Keratinocyte (primary cell): ENCODE data around the gene ASB13. TPM values are rescaled to one million over a fixed set of nuclear protein-coding genes. Genes with fewer than 3 reads are reported as not detected.

ENCODE experiments used
- DNase-seq: peaks from one replicate; pipeline ENCODE4 v3.0.0-alpha.2; 2011; ENCODE audit warnings: low read depth, missing footprints, low spot score
- FAIRE-seq: peaks from 2 replicates; lab custom pipeline; 2011; peaks lifted over from hg19 to GRCh38; lab: Jason Lieb, UNC
- H2AFZ ChIP-seq: 2 replicates; pipeline ENCODE4 v1.6.0; 2012; ENCODE audit warnings: low read length, control low read depth, inconsistent platforms; ENCODE audit not compliant: control insufficient read depth
- H3K27ac ChIP-seq: 2 replicates; pipeline ENCODE4 v1.5.1; 2011; ENCODE audit warnings: low read length; ENCODE audit not compliant: control insufficient read depth, insufficient read depth
- H3K27me3 ChIP-seq: 3 replicates; pipeline ENCODE4 v1.6.0; 2011; ENCODE audit warnings: low read length; ENCODE audit not compliant: control insufficient read depth, insufficient read depth; ENCODE audit errors: extremely low read depth
- H3K36me3 ChIP-seq, 2 experiments: 2 replicates in 1 of 2; 3 replicates in 1 of 2; pipeline ENCODE4 v1.5.1; 2011; ENCODE audit warnings: low read length in 2 of 2, mild to moderate bottlenecking in 1 of 2; ENCODE audit not compliant: control insufficient read depth in 2 of 2, insufficient read depth in 2 of 2; ENCODE audit errors: extremely low read depth in 1 of 2
- H3K4me1 ChIP-seq: 3 replicates; pipeline ENCODE4 v1.5.1; 2011; ENCODE audit warnings: low read length; ENCODE audit not compliant: control insufficient read depth, insufficient read depth; ENCODE audit errors: extremely low read depth
- H3K4me2 ChIP-seq: 3 replicates; pipeline ENCODE4 v1.6.0; 2011; ENCODE audit warnings: low read depth, low read length; ENCODE audit not compliant: control insufficient read depth, insufficient read depth; ENCODE audit errors: extremely low read depth
- H3K4me3 ChIP-seq, 3 experiments: fragments of 200-600 bp in 1 of 3; sonication (generic) in 1 of 3; 2 replicates in 2 of 3; 3 replicates in 1 of 3; pipeline ENCODE4 v1.5.1; 2011 to 2016; ENCODE audit warnings: low read length in 3 of 3, mild to moderate bottlenecking in 3 of 3, control low read depth in 2 of 3, inconsistent platforms in 1 of 3, low read depth in 1 of 3, mixed read lengths in 1 of 3, mixed run types in 1 of 3, moderate library complexity in 1 of 3; ENCODE audit not compliant: control insufficient read depth in 2 of 3, insufficient read depth in 2 of 3; ENCODE audit errors: extremely low read depth in 1 of 3
- H3K79me2 ChIP-seq: 2 replicates; pipeline ENCODE4 v1.6.0; 2012; ENCODE audit warnings: low read length; ENCODE audit not compliant: control insufficient read depth, insufficient read depth
- H3K9ac ChIP-seq: 3 replicates; pipeline ENCODE4 v1.6.0; 2011; ENCODE audit warnings: low read length; ENCODE audit not compliant: control insufficient read depth, insufficient read depth; ENCODE audit errors: extremely low read depth
- H3K9me1 ChIP-seq: 3 replicates; pipeline ENCODE4 v1.6.0; 2011; ENCODE audit warnings: low read length; ENCODE audit not compliant: control insufficient read depth, insufficient read depth; ENCODE audit errors: extremely low read depth
- H3K9me3 ChIP-seq: 2 replicates; pipeline ENCODE4 v1.5.1; 2012; ENCODE audit warnings: low read depth, low read length; ENCODE audit not compliant: control insufficient read depth
- H4K20me1 ChIP-seq: 3 replicates; pipeline ENCODE4 v1.6.0; 2011; ENCODE audit warnings: low read length; ENCODE audit not compliant: control insufficient read depth, insufficient read depth; ENCODE audit errors: extremely low read depth
- CTCF ChIP-seq, 3 experiments: IDR thresholded peaks in 1 of 3; conservative IDR thresholded peaks in 1 of 3; optimal IDR thresholded peaks in 1 of 3; 2 replicates in 2 of 3; 3 replicates in 1 of 3; pipeline versions ENCODE3 to v1.5.1; 2011; ENCODE audit warnings: low read length in 3 of 3, mild to moderate bottlenecking in 3 of 3, moderate library complexity in 2 of 3, control low read depth in 1 of 3, inconsistent platforms in 1 of 3; ENCODE audit not compliant: insufficient read depth in 2 of 3; ENCODE audit errors: extremely low read depth in 1 of 3
- EZH2 ChIP-seq: IDR thresholded peaks from one replicate; pipeline ENCODE4 v1.6.1; 2012; ENCODE audit warnings: inconsistent platforms, mild to moderate bottlenecking, low read length, moderate library complexity
- dilution Hi-C: fragments of 300-500 bp; cut with MboI; formaldehyde crosslinking; loops from one replicate; pipeline ENCODE4 v1.7.0; 2020; ENCODE audit warnings: low sequenced_read_pairs; ENCODE audit not compliant: extremely low pct_ligation_motif_present
- polyA plus RNA-seq, 5 experiments: library from polyadenylated mRNA; depleted of rRNA in 3 of 5; stranded (reverse) in 3 of 5; stranded (forward) in 1 of 5; unstranded in 1 of 5; fragments of >200 nt; gene quantifications; 1 replicate in 1 of 5; 2 replicates in 3 of 5; 3 replicates in 1 of 5; pipeline versions ENCODE4 v1.2.1 to v1.2.3, GENCODE V29; 2011 to 2012; ENCODE audit warnings: missing spikeins in 2 of 5, low read depth in 1 of 5, low replicate concordance in 1 of 5

The ASB13 gene
- polyA plus RNA-seq, 1 donor (not counting 4 experiments of a cell fraction or from before 2014, with no cell fraction given), result 6.4 TPM

DNA sequence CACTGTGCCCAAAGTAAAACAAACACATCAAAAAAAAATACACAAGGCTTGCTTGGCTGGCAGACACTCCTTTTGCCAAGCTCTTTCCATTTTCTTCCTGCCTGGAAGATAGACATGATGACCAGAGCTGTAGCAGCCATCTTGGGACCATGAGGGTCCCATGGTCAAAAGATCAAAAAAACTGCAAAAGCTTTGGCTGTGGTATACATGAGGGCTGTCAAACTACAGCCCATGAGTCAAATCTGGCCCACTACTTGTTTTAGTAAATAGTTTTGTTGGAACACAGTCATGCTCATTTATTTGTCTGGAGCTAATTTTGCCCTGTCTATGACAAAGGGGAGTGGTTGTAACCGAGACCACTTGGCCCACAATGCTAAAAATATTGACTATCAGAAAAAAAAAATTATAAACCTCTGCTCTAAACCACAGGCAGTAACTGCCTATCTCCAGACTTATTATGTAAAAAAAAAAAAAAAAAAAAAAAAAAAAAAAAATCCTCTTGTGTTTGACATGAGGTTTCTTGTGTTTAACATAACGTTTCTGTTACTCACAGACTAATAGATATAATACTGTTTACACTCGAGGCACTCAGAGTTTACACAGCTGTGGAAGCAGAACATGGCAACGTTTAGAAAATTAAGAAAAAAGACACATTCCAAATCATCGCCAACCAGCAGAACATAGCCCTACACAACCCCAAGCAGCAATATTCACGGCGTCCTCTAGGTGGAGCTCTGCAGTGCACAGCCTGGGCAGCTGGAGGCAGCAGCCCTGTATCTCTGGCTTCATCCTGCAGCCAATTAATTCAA, 36.9 kb downstream of the ASB13 start:
- no peaks in the 10 kb centered on the region for H3K9me1 ChIP-seq
- no peak overlapping the region for H3K27ac ChIP-seq
- DNase-seq, result no peak
- H3K9ac ChIP-seq, result no peak overlapping the region
- peak overlapping the region; percentile 50 for H2AFZ ChIP-seq
- peak; percentile 86 for FAIRE-seq
- H3K36me3 ChIP-seq, result no peaks in the 10 kb centered on the region
- TF ChIP-seq EZH2, result no peak
- TF ChIP-seq CTCF (optimal IDR thresholded peaks at IDR 0.05 in 1 of 3, IDR thresholded peaks at IDR 0.05 in 1 of 3, conservative IDR thresholded peaks at IDR 0.05 in 1 of 3; ENCODE audit: extremely low read depth in 1 of 3, insufficient read depth in 2 of 3, low read length in 3 of 3), result peak; percentile 91 to 98 (median 98)
- H3K79me2 ChIP-seq, result no peaks in the 10 kb centered on the region
- H3K9me3 ChIP-seq, result no peaks in the 10 kb centered on the region
- dilution Hi-C loops, result no loop called here
- H3K4me3 ChIP-seq, result no peak overlapping the region
- H3K4me1 ChIP-seq, result peaks cover 17% of the 10 kb centered on the region
- no peaks in the 10 kb centered on the region for H3K27me3 ChIP-seq
- peak overlapping the region; percentile 61 for H3K4me2 ChIP-seq
- H4K20me1 ChIP-seq, result no peaks in the 10 kb centered on the region

DNA sequence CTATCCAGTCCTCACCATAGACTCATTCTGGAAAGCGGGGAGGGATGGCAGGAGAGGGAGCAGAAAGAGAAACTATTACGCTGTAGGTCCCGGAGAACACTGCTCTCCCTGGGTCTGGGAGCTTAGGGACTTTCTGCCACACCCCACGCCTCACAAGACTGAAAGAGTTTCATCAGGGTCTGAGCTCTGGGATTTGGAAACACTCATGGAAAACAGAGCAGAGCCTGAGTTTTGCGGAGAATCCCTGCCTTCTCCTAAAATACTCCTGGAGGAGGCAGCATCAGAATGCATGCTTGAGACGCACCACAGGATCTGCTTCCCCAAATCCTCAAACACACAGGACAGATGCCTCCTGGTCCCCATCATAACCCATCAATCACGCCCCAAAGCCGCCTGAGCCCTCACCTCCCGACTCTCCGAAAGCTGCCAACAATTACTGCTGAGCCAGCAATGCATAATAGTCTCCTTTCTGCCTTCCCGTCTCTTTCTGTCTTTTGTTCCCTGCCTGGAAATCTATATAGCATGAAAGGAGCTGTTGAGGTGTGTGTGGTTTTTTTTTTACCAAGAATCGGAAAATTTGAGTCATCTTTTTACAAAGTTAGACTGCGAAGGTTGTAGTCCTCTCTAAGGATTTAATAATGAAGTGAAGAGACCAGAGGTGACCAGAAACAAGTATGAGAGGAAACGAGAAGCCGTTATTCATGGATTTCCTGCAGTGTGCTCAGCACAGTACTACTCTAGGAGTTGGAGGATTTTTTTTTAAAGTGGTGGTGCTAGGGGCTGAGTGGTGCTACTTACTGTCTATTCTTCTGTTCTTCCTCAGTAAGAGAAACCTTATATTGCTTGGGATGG, 37.7 kb downstream of the ASB13 start:
- Histone ChIP-seq H3K9me1 (no peaks in the 10 kb centered on the region), H3K4me3 (no peak overlapping the region), H3K9ac (no peak overlapping the region), H3K27me3 (no peaks in the 10 kb centered on the region), H3K9me3 (no peaks in the 10 kb centered on the region), H3K27ac (no peak overlapping the region), H4K20me1 (no peaks in the 10 kb centered on the region), H3K79me2 (no peaks in the 10 kb centered on the region), H2AFZ (peak overlapping the region; percentile 54), H3K4me1 (peaks cover 17% of the 10 kb centered on the region), H3K4me2 (peak overlapping the region; percentile 61), H3K36me3 (no peaks in the 10 kb centered on the region)
- DNase-seq (no peak), FAIRE-seq (peak; percentile 39)
- no peak for TF ChIP-seq CTCF (optimal IDR thresholded peaks at IDR 0.05 in 1 of 3, IDR thresholded peaks at IDR 0.05 in 1 of 3, conservative IDR thresholded peaks at IDR 0.05 in 1 of 3; ENCODE audit: extremely low read depth in 1 of 3, insufficient read depth in 2 of 3, low read length in 3 of 3)
- no peak for TF ChIP-seq EZH2
- dilution Hi-C loops, result no loop called here
